Mucosa of rectum (tissue), 2 donors: ENCODE results near the gene PPP3CA.
"Not testable (repeated sequence)": the region's sequence is repeated elsewhere in the genome, so short reads cannot be mapped to it uniquely, and the experiment has no call there.

Source experiments
- H3K27ac ChIP-seq, 2 donors: one replicate each; pipeline ENCODE4 v1.7.0; 2013; ENCODE audit warnings: inconsistent platforms in 2 of 2, low read depth in 2 of 2, low read length in 2 of 2
- H3K27me3 ChIP-seq, 2 donors: one replicate each; pipeline ENCODE4 v1.7.0; 2013; ENCODE audit warnings: low read length in 2 of 2; ENCODE audit not compliant: control insufficient read depth in 2 of 2, insufficient read depth in 2 of 2
- H3K36me3 ChIP-seq, 2 donors: one replicate each; pipeline ENCODE4 v1.7.0; 2013; ENCODE audit warnings: low read length in 2 of 2; ENCODE audit not compliant: control insufficient read depth in 2 of 2, insufficient read depth in 2 of 2
- H3K4me1 ChIP-seq, 2 donors: one replicate each; pipeline ENCODE4 v1.7.0; 2013; ENCODE audit warnings: low read length in 2 of 2, mild to moderate bottlenecking in 1 of 2; ENCODE audit not compliant: control insufficient read depth in 2 of 2, insufficient read depth in 2 of 2
- H3K4me3 ChIP-seq, 2 donors: one replicate each; pipeline ENCODE4 v1.7.0; 2013; ENCODE audit warnings: low read length in 2 of 2
- H3K9ac ChIP-seq, 2 donors: one replicate each; pipeline ENCODE4 v1.7.0; 2013; ENCODE audit warnings: low read length in 2 of 2, low read depth in 1 of 2, mild to moderate bottlenecking in 1 of 2
- H3K9me3 ChIP-seq, 2 donors: one replicate each; pipeline ENCODE4 v1.7.0; 2013; ENCODE audit warnings: low read length in 2 of 2; ENCODE audit not compliant: control insufficient read depth in 2 of 2
- donor health status: healthy.
- donor health status: Normal muscosa, but diverticular disease.

PPP3CA gene

DNA sequence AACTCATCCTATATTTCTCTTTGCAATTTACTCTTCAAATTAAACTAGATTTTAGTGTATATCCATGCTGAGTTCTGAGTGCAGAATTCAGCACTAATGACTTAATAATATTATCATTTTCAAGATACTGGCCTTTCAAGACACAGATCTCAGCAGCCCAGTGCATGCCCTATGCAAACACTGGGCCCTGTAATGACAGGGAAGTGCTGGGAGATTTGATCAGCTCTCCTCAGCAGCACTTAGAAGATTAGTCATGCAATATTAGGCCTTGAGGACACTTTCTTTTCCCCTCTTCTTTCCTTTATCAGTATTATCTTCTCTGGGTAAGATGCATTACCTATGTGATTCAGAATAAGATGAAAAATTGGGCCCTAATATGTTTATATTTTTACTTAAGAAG is 207.1 kb downstream of the PPP3CA start:
- Histone ChIP-seq H3K4me1 (peaks cover 0 to 11% of the 10 kb centered on the region in 2 donors), H3K9me3 (no peaks in the 10 kb centered on the region), H3K4me3 (no peak overlapping the region), H3K9ac (no peak overlapping the region), H3K27ac (no peak overlapping the region), H3K27me3 (no peaks in the 10 kb centered on the region), H3K36me3 (no peaks in the 10 kb centered on the region)

GRCh38 chr4:101136373-101137370 is 210.7 kb downstream of the PPP3CA start:
- no peak overlapping the region for H3K9ac ChIP-seq
- peaks cover 0 to 11% of the 10 kb centered on the region in 2 donors for H3K4me1 ChIP-seq
- no peaks in the 10 kb centered on the region for H3K36me3 ChIP-seq
- H3K9me3 ChIP-seq, result no peaks in the 10 kb centered on the region
- H3K27me3 ChIP-seq, result no peaks in the 10 kb centered on the region
- H3K27ac ChIP-seq, result no peak overlapping the region
- no peak overlapping the region for H3K4me3 ChIP-seq

DNA sequence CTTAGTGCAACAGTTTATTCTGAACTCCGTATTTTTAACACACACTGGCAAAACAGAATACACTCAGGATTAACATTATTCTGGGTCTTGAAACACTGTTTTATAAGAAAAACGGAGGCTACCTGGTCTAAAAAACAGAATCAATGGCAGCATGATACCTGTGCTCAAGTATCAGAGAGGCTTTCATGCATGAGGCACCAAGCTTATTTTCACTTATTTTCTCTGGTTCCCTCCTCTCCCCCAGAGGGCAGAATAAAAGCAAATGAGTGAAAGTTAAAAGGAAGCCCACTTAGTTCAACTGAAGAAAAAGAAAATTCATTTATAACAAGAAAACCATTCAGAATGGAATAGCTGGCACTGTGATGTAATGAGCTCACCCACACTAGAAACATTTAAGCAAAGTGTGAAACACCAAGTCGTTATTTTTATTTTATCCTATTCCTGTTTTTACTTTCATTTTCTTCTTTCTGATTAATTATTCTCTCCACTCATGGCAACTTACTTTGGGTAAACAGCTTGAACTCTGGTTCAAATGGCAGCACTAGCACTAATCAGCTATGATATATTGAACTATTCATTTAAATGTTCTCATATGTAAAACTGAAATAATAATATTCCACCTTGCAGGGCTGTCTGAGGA is 211.8 kb downstream of the PPP3CA start:
- no peak overlapping the region for H3K27ac ChIP-seq
- no peaks in the 10 kb centered on the region for H3K36me3 ChIP-seq
- peaks cover 0 to 11% of the 10 kb centered on the region in 2 donors for H3K4me1 ChIP-seq
- H3K9me3 ChIP-seq, result no peaks in the 10 kb centered on the region
- H3K4me3 ChIP-seq, result peak overlapping the region in 1 of 2 donors; percentile 23
- no peaks in the 10 kb centered on the region for H3K27me3 ChIP-seq
- H3K9ac ChIP-seq, result no peak overlapping the region

- not testable (repeated sequence) for H3K9me3 ChIP-seq, H3K9ac ChIP-seq, H3K4me3 ChIP-seq, H3K36me3 ChIP-seq, H3K27ac ChIP-seq, H3K27me3 ChIP-seq, H3K4me1 ChIP-seq
Measured at GRCh38 chr4:101131058-101131457, 216.3 kb downstream of the PPP3CA start.

- H3K27ac ChIP-seq, H3K4me3 ChIP-seq: not testable (repeated sequence)
Measured at GRCh38 chr4:101128898-101129297, 218.4 kb downstream of the PPP3CA start.

GRCh38 chr4:101128473-101128872 is 218.9 kb downstream of the PPP3CA start:
- H3K27me3 ChIP-seq, result no peaks in the 10 kb centered on the region
- peaks cover 8 to 9% of the 10 kb centered on the region in 2 donors for H3K4me1 ChIP-seq
- H3K9me3 ChIP-seq, result no peaks in the 10 kb centered on the region
- H3K36me3 ChIP-seq, result no peaks in the 10 kb centered on the region
- no peak overlapping the region for H3K27ac ChIP-seq
- H3K4me3 ChIP-seq, result no peak overlapping the region
- no peak overlapping the region for H3K9ac ChIP-seq

More at GRCh38 chr4:101128898-101129297, 218.4 kb downstream of the PPP3CA start:
- not testable (repeated sequence) for H3K9me3 ChIP-seq, H3K27me3 ChIP-seq, H3K4me1 ChIP-seq, H3K9ac ChIP-seq, H3K36me3 ChIP-seq

DNA sequence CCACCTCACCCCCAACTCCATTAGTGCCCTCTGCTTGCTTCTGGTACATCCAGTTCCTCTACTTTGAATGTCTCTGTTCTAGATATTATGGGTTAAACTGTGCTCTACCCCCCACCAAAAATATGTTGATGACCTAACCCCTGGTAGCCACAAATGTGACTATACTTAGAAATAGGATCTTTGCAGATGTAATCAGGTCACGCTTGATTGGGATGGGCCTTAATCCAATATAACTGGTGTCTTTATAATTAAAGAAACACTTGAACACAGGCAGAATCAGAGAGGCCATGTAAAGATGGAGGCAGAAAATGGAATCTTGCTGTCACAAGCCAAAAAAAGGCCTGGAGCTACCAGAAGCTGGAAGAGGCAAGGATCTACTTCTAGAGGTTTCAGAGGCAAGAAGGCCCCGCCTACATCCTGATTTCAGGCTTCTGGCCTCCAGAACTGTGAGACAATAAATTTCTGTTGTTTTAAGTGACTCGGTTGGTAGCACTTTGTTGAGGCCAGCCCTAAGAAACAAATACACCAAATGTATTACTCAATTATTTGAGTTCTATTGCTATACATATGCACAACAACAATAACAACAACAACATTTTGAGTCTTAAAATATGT is 220.0 kb downstream of the PPP3CA start:
- H3K36me3 ChIP-seq, result no peaks in the 10 kb centered on the region
- H3K27ac ChIP-seq, result no peak overlapping the region
- peaks cover 11 to 12% of the 10 kb centered on the region in 2 donors for H3K4me1 ChIP-seq
- no peaks in the 10 kb centered on the region for H3K9me3 ChIP-seq
- no peaks in the 10 kb centered on the region for H3K27me3 ChIP-seq
- no peak overlapping the region for H3K4me3 ChIP-seq
- no peak overlapping the region for H3K9ac ChIP-seq

DNA sequence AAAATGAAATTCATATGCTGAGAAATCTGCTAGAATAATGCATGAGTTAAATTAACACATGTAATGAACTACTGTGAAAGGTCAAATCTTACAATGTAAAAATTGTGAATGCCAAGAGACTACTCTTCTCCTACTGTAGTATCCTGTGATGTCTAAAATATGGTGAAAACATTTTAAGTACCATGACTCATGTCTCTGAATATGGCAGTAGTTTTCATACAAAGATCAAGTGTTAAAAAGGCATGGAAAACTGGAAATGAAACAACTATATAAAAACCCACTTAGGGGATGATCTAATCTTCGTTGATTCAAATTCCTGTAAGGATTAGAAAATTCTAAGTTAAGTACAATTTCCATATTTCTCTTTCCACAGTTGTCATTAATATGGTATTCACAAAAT is 221.3 kb downstream of the PPP3CA start:
- H3K9ac ChIP-seq, result no peak overlapping the region
- no peak overlapping the region for H3K4me3 ChIP-seq
- H3K27ac ChIP-seq, result no peak overlapping the region
- H3K27me3 ChIP-seq, result no peaks in the 10 kb centered on the region
- no peaks in the 10 kb centered on the region for H3K36me3 ChIP-seq
- no peaks in the 10 kb centered on the region for H3K9me3 ChIP-seq
- peaks cover 11 to 12% of the 10 kb centered on the region in 2 donors for H3K4me1 ChIP-seq

- no peaks in the 10 kb centered on the region for H3K9me3 ChIP-seq
- H3K4me1 ChIP-seq, result peaks cover 11 to 12% of the 10 kb centered on the region in 2 donors
- H3K4me3 ChIP-seq, result no peak overlapping the region
- H3K27me3 ChIP-seq, result no peaks in the 10 kb centered on the region
- H3K9ac ChIP-seq, result no peak overlapping the region
- no peak overlapping the region for H3K27ac ChIP-seq
- H3K36me3 ChIP-seq, result no peaks in the 10 kb centered on the region
Measured at GRCh38 chr4:101125045-101125942, 222.0 kb downstream of the PPP3CA start.
